ENCODE results near the gene TNFRSF21.
"Not testable (repeated sequence)": the region's sequence is repeated elsewhere in the genome, so short reads cannot be mapped to it uniquely, and the experiment has no call there.

Gene TNFRSF21

GRCh38 chr6:47321577-47321976, 11.9 kb upstream of the TNFRSF21 start:
- DNase-seq: no peak

- DNase-seq: no peak
Observed at GRCh38 chr6:47319867-47320266, 10.2 kb upstream of the TNFRSF21 start.

- no peak for DNase-seq
Observed at GRCh38 chr6:47319382-47319781, 9.7 kb upstream of the TNFRSF21 start.

GRCh38 chr6:47318236-47318989, 8.7 kb upstream of the TNFRSF21 start:
- no peak for DNase-seq

- DNase-seq: not testable (repeated sequence)
Observed at GRCh38 chr6:47315181-47315580, 5.5 kb upstream of the TNFRSF21 start.

GRCh38 chr6:47310131-47310480, 401 bp upstream of the TNFRSF21 start:
- no peak for DNase-seq

GRCh38 chr6:47308552-47309290, 984 bp downstream of the TNFRSF21 start:
- no peak for DNase-seq

GRCh38 chr6:47308198-47308517, 1.5 kb downstream of the TNFRSF21 start:
- DNase-seq: no peak

GRCh38 chr6:47307362-47308197, 2.1 kb downstream of the TNFRSF21 start:
- no peak for DNase-seq

GRCh38 chr6:47306887-47307286, 2.8 kb downstream of the TNFRSF21 start:
- no peak for DNase-seq

GRCh38 chr6:47303861-47304260, 5.8 kb downstream of the TNFRSF21 start:
- no peak for DNase-seq

GRCh38 chr6:47303342-47303741, 6.4 kb downstream of the TNFRSF21 start:
- DNase-seq: no peak

- no peak for DNase-seq
Observed at GRCh38 chr6:47302043-47302442, 7.7 kb downstream of the TNFRSF21 start.

GRCh38 chr6:47301441-47301840, 8.3 kb downstream of the TNFRSF21 start:
- DNase-seq: no peak

GRCh38 chr6:47300417-47300816, 9.3 kb downstream of the TNFRSF21 start:
- DNase-seq: no peak

- DNase-seq: no peak
Observed at GRCh38 chr6:47299965-47300364, 9.7 kb downstream of the TNFRSF21 start.

GRCh38 chr6:47298475-47298874, 11.2 kb downstream of the TNFRSF21 start:
- no peak for DNase-seq

- no peak for DNase-seq
Observed at GRCh38 chr6:47294990-47295389, 14.7 kb downstream of the TNFRSF21 start.

- DNase-seq: no peak
Observed at GRCh38 chr6:47292944-47293343, 16.8 kb downstream of the TNFRSF21 start.

- DNase-seq: no peak
Observed at GRCh38 chr6:47292027-47292426, 17.7 kb downstream of the TNFRSF21 start.

- no peak for DNase-seq
Observed at GRCh38 chr6:47290124-47290834, 19.4 kb downstream of the TNFRSF21 start.

GRCh38 chr6:47288267-47289090, 21.2 kb downstream of the TNFRSF21 start:
- no peak for DNase-seq

Data from activated CD4-positive, alpha-beta T cell treated with anti-CD3 and anti-CD28 coated beads, Interleukin-2, Interleukin-6, amounts not matched to agents 100 ng/mL and 50 ng/mL, durations not matched to agents 16 hours and 8 hours (primary cell).